Measurements from ENCODE around the gene SH3PXD2A.

SH3PXD2A gene

DNA sequence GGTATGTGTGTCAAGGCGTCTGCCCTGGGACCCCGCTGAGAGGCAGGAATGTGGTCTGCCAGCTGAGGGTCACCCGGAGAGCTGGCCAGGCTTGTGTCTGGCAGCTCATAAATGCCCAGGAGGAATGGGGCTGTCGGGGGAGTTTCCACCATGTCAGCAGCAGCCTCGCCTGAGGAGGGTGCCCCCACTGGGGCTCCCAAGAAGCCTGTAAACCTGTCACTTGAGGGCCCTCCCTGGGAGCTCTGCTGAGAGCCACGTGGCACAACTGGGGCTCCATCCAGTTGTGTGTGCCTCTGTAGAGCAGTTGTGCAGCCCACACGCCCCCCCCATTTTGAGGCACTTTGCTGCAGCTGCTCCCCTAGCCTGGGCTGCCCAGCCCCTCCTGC is 291.3 kb downstream of the SH3PXD2A start:
- intact Hi-C loops (cut with DNase I; ENCODE audit: low total_unique reads) = no loop called here
- no peaks in the 10 kb centered on the region for H3K4me1 ChIP-seq
- no peaks in the 10 kb centered on the region for H3K36me3 ChIP-seq
- H3K27me3 ChIP-seq = peaks cover 0 to 33% of the 10 kb centered on the region in 2 donors
- no peak overlapping the region for H3K4me3 ChIP-seq
- H3K9me3 ChIP-seq = no peaks in the 10 kb centered on the region
- H3K27ac ChIP-seq = no peak overlapping the region
- DNase-seq = no peak
- TF ChIP-seq CTCF (IDR thresholded peaks at IDR 0.05) = no peak

DNA sequence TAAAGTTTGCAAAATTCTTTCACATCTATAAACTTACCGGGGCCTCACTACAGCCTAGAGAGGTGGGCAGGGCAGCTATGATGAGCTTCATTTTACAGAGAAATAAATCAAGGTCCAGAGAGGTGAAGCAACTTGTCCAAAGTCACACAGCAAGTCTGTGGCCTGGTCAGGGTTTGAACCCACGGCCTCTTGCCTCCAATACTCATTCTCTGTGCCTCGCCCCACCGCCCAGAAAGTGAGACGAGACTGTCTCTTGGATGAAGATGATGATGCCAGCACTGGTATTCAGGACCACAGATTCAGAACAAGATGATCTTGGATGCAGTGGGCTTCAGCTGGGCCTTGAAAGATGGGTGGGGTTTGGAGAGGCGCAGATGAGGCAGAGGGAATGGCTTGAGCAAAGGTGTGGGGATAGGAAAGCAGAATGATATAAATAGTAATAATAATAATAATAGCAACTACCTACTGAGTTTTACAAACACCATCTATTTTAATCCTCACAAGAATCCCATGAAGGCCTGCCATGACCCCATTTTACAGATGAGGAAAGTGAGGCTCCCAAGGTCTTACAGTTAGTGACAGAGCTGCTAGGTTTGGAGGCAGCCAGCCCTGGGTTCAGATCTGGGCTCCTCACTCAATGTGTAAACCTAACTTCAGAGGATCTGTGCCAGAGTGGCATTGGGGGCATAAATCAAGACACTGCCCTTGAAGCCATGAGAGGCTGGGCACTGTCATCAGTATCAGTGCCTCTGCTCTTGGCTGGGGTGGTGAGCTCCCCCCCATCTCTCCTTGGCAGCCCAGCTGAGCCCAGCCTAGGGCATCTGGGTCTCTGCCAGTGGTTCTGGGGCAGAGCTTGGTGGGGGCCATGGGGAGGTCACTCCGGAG is 291.9 kb downstream of the SH3PXD2A start:
- H3K36me3 ChIP-seq = no peaks in the 10 kb centered on the region
- H3K9me3 ChIP-seq = no peaks in the 10 kb centered on the region
- intact Hi-C loops (cut with DNase I; ENCODE audit: low total_unique reads) = no loop called here
- no peak for DNase-seq
- peaks cover 0 to 36% of the 10 kb centered on the region in 2 donors for H3K27me3 ChIP-seq
- TF ChIP-seq CTCF (IDR thresholded peaks at IDR 0.05) = no peak
- H3K4me1 ChIP-seq = no peaks in the 10 kb centered on the region
- no peak overlapping the region for H3K27ac ChIP-seq
- H3K4me3 ChIP-seq = no peak overlapping the region

- DNase-seq = no peak
- Histone ChIP-seq H3K27me3 (peaks cover 0 to 39% of the 10 kb centered on the region in 2 donors), H3K4me1 (no peaks in the 10 kb centered on the region), H3K9me3 (no peaks in the 10 kb centered on the region), H3K27ac (no peak overlapping the region), H3K4me3 (no peak overlapping the region), H3K36me3 (no peaks in the 10 kb centered on the region)
- no peak for TF ChIP-seq CTCF (IDR thresholded peaks at IDR 0.05)
- intact Hi-C loops (cut with DNase I; ENCODE audit: low total_unique reads) = no loop called here
These were observed 293.0 kb downstream of the SH3PXD2A start for GRCh38 chr10:103562383-103562782.

DNA sequence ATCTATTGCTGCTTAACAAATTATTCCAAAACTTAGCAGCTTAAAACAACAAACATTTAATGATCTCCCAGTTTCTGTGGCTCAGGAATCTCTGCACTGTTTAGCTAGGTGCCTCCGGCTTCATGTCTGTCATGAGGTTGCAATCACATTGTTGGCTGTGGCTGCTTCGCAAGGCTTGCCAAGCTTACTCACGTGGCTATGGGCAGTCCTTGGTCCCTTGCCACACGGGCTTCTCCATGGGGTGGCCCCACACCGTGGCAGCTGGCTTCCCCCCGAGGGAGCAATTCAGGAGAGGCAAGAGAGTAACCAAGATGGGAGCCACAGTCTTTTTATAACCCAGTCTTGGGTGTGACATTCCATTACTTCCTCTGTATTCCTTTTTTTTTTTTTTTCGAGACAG is 294.5 kb downstream of the SH3PXD2A start:
- Histone ChIP-seq H3K4me3 (no peak overlapping the region), H3K27ac (no peak overlapping the region), H3K4me1 (peaks cover 0 to 6% (median 1%) of the 10 kb centered on the region in 4 donors), H3K27me3 (peaks cover 0 to 40% of the 10 kb centered on the region in 2 donors), H3K9me3 (no peaks in the 10 kb centered on the region), H3K36me3 (no peaks in the 10 kb centered on the region)
- no peak for DNase-seq
- TF ChIP-seq CTCF (IDR thresholded peaks at IDR 0.05) = no peak
- intact Hi-C loops (cut with DNase I; ENCODE audit: low total_unique reads) = no loop called here

DNA sequence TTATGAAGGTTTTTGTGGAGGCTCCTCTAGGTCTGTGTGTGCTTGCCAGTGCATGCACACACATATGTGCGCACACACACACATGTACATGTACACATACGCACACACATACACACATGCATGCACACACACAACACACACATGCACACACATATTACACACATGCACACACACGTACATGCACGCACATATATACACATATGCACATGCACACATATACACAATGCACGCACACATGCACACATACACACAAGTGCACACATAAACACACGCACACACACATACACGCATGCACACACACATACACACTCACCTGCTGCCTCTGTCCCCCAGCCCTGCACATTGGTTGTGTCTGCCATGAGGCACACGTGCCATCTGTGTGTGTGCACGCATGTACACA is 295.6 kb downstream of the SH3PXD2A start:
- Histone ChIP-seq H3K4me3 (no peak overlapping the region), H3K27me3 (peaks cover 0 to 35% of the 10 kb centered on the region in 2 donors), H3K9me3 (no peaks in the 10 kb centered on the region), H3K27ac (no peak overlapping the region), H3K4me1 (peaks cover 0 to 16% (median 11%) of the 10 kb centered on the region in 4 donors), H3K36me3 (no peaks in the 10 kb centered on the region)
- no peak for DNase-seq
- no peak for TF ChIP-seq CTCF (IDR thresholded peaks at IDR 0.05)
- intact Hi-C loops (cut with DNase I; ENCODE audit: low total_unique reads) = no loop called here

All from tibial artery (tissue), 4 donors.